Stimulated activated CD8-positive, alpha-beta memory T cell treated with anti-CD3 and anti-CD28 coated beads, Interleukin-7, amount 100 ng/mL, for 4 hours (primary cell): ENCODE data around the gene CDC37.

Source experiments
- DNase-seq, 2 donors: peaks; one replicate each; pipeline ENCODE4 v3.0.0-alpha.2; 2020; ENCODE audit warnings: low read depth in 2 of 2

The CDC37 gene

GRCh38 chr19:10353793-10354391 is 49.5 kb downstream of the CDC37 start:
- no peak for DNase-seq

- no peak for DNase-seq
These were observed 50.3 kb downstream of the CDC37 start for GRCh38 chr19:10352764-10353671.

GRCh38 chr19:10346509-10346908 is 56.8 kb downstream of the CDC37 start:
- no peak for DNase-seq

- DNase-seq, result no peak
These were observed 58.6 kb downstream of the CDC37 start for GRCh38 chr19:10344780-10345179.

- no peak for DNase-seq
These were observed 59.8 kb downstream of the CDC37 start for GRCh38 chr19:10343495-10343894.
